Measurements from ENCODE around the gene DISC1. TPM values are rescaled to one million over a fixed set of nuclear protein-coding genes. Genes with fewer than 3 reads are reported as not detected.

The DISC1 gene
- total RNA-seq, 1 experiment from 2014 or later, result 1.8 TPM

GRCh38 chr1:231856426-231856825 is 229.8 kb downstream of the DISC1 start:
- Histone ChIP-seq H3K9me2 (ENCODE audit: insufficient read depth) (no peaks in the 10 kb centered on the region), H3K27me3 (ENCODE audit: insufficient read depth, low read length) (no peaks in the 10 kb centered on the region), H4K20me1 (ENCODE audit: insufficient read depth) (no peaks in the 10 kb centered on the region), H3K9me3 (ENCODE audit: control insufficient read depth in 1 of 2, insufficient read depth in 1 of 2, low read depth in 1 of 2, low read length in 2 of 2) (no peaks in the 10 kb centered on the region), H2AFZ (ENCODE audit: low read depth, low read length, poor library complexity, severe bottlenecking) (no peak overlapping the region), H3K4me3 (replicated peaks in 1 of 2; ENCODE audit: low read depth in 1 of 2, low read length in 2 of 2) (no peak overlapping the region), H3K27ac (ENCODE audit: low read depth, low read length) (no peak overlapping the region), H3K36me3 (ENCODE audit: control insufficient read depth in 1 of 2, insufficient read depth in 2 of 2, low read length in 2 of 2) (no peaks in the 10 kb centered on the region), H3K9ac (ENCODE audit: low read length) (no peak overlapping the region), H3K4me2 (ENCODE audit: low read length) (no peak overlapping the region), H3K4me1 (ENCODE audit: control insufficient read depth in 1 of 2, insufficient read depth in 2 of 2, low read length in 2 of 2) (no peaks in the 10 kb centered on the region), H3K79me2 (ENCODE audit: insufficient read depth, low read length) (no peaks in the 10 kb centered on the region)
- intact Hi-C loops (cut with micrococcal nuclease), result no loop called here
- ChIA-PET CTCF (no interaction called here), POLR2A (interaction anchor here (1.0 kb wide), 1 partner anchor 15 kb away, joined by 3 read pairs; no protein-coding TSS in a partner anchor), RAD21 (ENCODE audit: low non-redundant PET in 1 of 2, low total read pairs in 2 of 2, uncharacterized antibody in 2 of 2, unreplicated experiment in 2 of 2) (no interaction called here)
- no TSS peak for BruUV-seq (replicated peaks)
- DNase-seq (ENCODE audit: low read depth, low spot score), result no peak
- no peak for TF ChIP-seq CBX3 (IDR thresholded peaks at IDR 0.05; ENCODE audit: low read depth)
- no peak for TF ChIP-seq MAX (IDR thresholded peaks at IDR 0.05)
- TF ChIP-seq YY1 (IDR thresholded peaks at IDR 0.05; ENCODE audit: extremely low read depth, insufficient replicate concordance, low read depth, low read length), result no peak
- no peak for TF ChIP-seq POLR2A (IDR thresholded peaks at IDR 0.05; ENCODE audit: borderline replicate concordance, extremely low read depth, insufficient read depth, insufficient read length)
- TF ChIP-seq RAD21 (IDR thresholded peaks at IDR 0.05; ENCODE audit: low read depth), result no peak
- TF ChIP-seq FOSL1 (IDR thresholded peaks at IDR 0.05; ENCODE audit: low read depth), result no peak
- TF ChIP-seq JUND (IDR thresholded peaks at IDR 0.05), result no peak
- TF ChIP-seq ATF3 (IDR thresholded peaks at IDR 0.05), result no peak
- no peak for TF ChIP-seq CTCF (IDR thresholded peaks at IDR 0.05 in 2 of 3, conservative IDR thresholded peaks at IDR 0.05 in 1 of 3; ENCODE audit: borderline replicate concordance in 1 of 3, insufficient read depth in 1 of 3, low read depth in 2 of 3, low read length in 2 of 3)
- no peak for TF ChIP-seq SRF (IDR thresholded peaks at IDR 0.05; ENCODE audit: low read depth)
- no peak for TF ChIP-seq REST (IDR thresholded peaks at IDR 0.05; ENCODE audit: low read depth)
- no peak for ATAC-seq
